Stimulated activated CD4-positive, alpha-beta T cell treated with anti-CD3 and anti-CD28 coated beads, Interleukin-12 subunit alpha, Interleukin-12 subunit beta, amount 100 ng/mL, for 48 hours (primary cell): ENCODE results near the gene EDA.
A peak's percentile ranks its signal among the peaks of the same experiment; 100 is the strongest.

Experiments
- DNase-seq, 3 donors: peaks; one replicate each; pipeline ENCODE4 v3.0.0-alpha.2; 2020; ENCODE audit warnings: low read depth in 2 of 3, low spot score in 1 of 3

EDA gene

GRCh38 chrX:69615779-69616456 is at the start of gene EDA:
Gene EDA (plus strand): TSS chrX:69616113.
- peak; percentile 27 to 66 (median 47) for DNase-seq

- no peak for DNase-seq
These were observed 47.1 kb upstream of the EDA start for GRCh38 chrX:69568828-69569227.

- DNase-seq = no peak
These were observed 18.5 kb upstream of the EDA start for GRCh38 chrX:69597399-69597798.

- no peak for DNase-seq
These were observed 15.7 kb upstream of the EDA start for GRCh38 chrX:69600182-69600581.

GRCh38 chrX:69603566-69604194 is 12.2 kb upstream of the EDA start:
- no peak for DNase-seq

GRCh38 chrX:69605521-69605920 is 10.4 kb upstream of the EDA start:
- DNase-seq = no peak

DNA sequence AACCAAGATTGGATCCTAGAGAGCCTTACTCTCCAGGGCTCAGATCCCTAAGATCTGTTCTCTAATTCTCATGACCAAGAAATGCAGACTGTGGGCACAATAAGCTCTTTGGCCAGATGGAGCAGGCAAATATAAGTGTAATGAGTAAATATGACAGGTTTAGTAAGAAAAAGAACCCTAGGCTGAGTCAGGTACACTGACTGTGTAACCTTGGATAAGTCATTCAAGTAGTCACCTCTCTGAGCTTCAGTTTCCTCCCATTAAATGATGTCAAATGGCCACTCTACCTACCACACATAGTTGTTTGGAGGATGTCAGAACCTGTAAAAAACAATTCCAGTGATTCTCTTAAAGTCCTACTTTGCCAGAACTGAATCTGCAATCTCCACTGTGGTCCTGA is 8.3 kb upstream of the EDA start:
- no peak for DNase-seq

GRCh38 chrX:69613946-69614345 is 2.0 kb upstream of the EDA start:
- no peak for DNase-seq

GRCh38 chrX:69614886-69615285 is 1.0 kb upstream of the EDA start:
- no peak for DNase-seq

GRCh38 chrX:69615342-69615741 is 571 bp upstream of the EDA start:
- no peak for DNase-seq

- peak in 1 of 3 donors; percentile 1 for DNase-seq
These were observed 717 bp downstream of the EDA start for GRCh38 chrX:69616457-69617203.

DNA sequence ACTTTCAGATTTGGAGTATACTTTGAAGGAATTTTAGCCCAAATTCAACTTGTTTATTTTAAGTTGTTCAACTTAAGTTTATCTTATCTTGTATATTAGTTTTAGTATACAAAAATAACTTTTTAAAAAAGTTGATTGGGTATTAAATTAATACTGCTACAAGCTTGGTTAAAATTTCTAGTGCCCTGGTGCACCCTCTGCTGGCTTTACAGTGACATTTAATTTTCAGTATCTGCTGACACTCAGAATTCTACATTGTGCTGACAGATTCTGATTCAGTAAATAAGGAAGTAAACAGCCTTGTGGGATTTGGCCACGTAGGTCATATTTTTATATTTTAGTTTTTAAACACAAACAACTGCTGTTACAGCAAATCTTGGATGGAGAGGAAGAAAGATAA is 2.9 kb downstream of the EDA start:
- DNase-seq = peak in 1 of 3 donors; percentile 3

GRCh38 chrX:69626129-69626528 is 10.2 kb downstream of the EDA start:
- DNase-seq = no peak

DNA sequence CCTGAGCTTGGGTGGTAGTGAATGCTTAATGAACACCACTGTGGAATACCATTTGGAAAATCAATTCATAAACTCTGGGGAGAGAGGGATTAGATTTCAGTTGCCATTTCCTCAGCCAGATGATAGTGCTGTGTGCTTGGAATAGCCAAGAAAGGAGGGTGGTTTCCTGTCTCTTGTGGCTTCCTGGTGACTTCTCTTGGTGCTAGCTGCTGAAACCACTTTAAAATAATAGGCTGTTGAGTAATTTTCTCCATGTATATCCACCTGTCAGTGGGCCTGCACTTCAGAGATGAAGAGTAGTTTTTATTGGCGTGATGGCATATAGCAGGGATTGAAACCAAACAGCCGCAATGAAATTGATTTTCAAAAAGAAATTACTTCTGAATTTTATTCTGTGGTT is 11.8 kb downstream of the EDA start:
- DNase-seq = no peak

DNA sequence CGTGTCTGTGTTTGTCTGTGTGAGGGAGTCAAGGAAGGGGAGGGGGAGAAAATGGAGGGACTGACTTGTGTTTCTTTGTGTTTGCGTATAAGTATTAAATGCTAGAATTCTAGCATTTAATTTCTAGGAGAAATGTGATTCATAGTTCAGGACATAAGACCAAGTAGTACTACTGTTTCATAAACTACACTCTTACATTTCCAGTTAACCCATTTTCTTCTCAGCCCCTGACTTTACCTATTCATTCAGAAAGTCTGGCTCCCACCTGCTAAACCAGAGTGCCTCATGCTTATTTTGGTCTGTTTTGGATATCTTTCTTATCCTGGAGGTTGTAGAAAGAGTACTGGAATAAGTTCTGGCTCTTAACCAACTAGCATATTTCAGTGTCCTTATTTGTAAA is 14.2 kb downstream of the EDA start:
- no peak for DNase-seq

- no peak for DNase-seq
These were observed 48.8 kb downstream of the EDA start for GRCh38 chrX:69664693-69665092.

- DNase-seq = no peak
These were observed 54.2 kb downstream of the EDA start for GRCh38 chrX:69670001-69670555.

DNA sequence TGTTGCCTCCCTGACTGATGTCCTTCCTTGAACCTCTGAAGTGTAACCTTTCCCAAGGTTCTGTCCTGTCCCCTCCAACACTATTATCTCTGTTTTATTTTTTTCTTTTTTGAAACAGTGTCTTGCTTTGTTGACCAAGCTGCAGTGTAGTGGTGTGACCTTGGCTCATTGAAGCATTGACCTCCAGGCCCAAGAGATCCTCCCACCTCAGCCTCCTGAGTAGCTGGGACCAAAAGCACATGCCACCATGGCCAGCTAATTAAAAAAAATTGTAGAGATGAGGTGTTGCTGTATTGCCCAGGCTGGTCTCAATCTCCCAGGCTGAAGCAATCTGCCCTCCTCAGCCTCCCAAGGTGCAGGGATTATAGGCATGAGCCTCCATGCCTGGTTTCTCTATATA is 59.0 kb downstream of the EDA start:
- no peak for DNase-seq

GRCh38 chrX:69705818-69706217 is 89.9 kb downstream of the EDA start:
- no peak for DNase-seq

GRCh38 chrX:69718102-69718501 is 102.2 kb downstream of the EDA start:
- no peak for DNase-seq

- DNase-seq = no peak
These were observed 108.4 kb downstream of the EDA start for GRCh38 chrX:69724307-69724706.

GRCh38 chrX:69740317-69740716 is 124.4 kb downstream of the EDA start:
- DNase-seq = no peak
